Measurements from ENCODE around the gene VWA7.
A peak's percentile ranks its signal among the peaks of the same experiment; 100 is the strongest.
"Not testable (repeated sequence)": the region's sequence is repeated elsewhere in the genome, so short reads cannot be mapped to it uniquely, and the experiment has no call there.

VWA7 gene

DNA sequence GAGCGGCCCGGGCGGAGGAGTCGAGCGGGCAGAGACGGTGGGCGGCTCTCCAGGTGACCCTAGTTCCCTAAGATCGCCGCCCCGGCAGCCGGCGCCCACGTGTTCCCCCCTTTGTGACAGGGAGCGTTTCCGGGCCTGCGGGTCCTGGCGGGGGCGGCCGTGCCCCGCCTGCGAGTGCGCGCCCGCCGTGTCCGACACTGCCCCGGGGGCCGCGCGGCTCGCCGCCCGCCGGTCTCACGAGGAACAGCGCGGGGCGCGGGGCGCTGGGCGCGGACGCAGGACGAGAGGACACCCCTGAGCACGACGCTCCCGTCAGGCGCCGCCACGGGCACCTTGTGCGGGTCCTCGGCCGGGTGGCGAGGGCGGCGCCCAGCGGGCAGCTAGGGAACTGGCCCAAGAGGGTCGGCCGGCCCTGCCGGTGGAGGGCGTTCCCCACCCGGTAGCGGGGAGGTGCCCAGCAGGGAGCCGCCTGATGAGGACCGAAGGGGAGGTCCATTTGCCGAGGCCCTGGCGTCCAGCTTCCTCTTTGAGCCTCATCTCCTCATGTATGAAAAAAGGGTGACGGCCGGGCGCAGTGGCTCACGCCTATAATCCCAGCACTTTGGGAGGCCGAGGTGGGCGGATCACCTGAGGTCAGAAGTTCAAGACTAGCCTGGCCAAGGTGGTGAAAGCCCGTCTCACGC is 18.6 kb upstream of the VWA7 start, which contains the start of gene VARS1:
VARS1 (minus strand) TSS at position 137 of the 683 bp plus-strand sequence. CDS start 535 bp downstream, outside the sequence.
- peak; percentile 58 for TF ChIP-seq CTCF (IDR thresholded peaks at IDR 0.05; ENCODE audit: low read depth, low read length)
- peak; percentile 90 to 94 for DNase-seq (ENCODE audit: low read depth in 2 of 2)
- H3K4me3 ChIP-seq (replicated peaks in 1 of 2; ENCODE audit: low read depth in 2 of 2, low read length in 2 of 2), result peak within 1 kb of the TSS; percentile 85 to 86

DNA sequence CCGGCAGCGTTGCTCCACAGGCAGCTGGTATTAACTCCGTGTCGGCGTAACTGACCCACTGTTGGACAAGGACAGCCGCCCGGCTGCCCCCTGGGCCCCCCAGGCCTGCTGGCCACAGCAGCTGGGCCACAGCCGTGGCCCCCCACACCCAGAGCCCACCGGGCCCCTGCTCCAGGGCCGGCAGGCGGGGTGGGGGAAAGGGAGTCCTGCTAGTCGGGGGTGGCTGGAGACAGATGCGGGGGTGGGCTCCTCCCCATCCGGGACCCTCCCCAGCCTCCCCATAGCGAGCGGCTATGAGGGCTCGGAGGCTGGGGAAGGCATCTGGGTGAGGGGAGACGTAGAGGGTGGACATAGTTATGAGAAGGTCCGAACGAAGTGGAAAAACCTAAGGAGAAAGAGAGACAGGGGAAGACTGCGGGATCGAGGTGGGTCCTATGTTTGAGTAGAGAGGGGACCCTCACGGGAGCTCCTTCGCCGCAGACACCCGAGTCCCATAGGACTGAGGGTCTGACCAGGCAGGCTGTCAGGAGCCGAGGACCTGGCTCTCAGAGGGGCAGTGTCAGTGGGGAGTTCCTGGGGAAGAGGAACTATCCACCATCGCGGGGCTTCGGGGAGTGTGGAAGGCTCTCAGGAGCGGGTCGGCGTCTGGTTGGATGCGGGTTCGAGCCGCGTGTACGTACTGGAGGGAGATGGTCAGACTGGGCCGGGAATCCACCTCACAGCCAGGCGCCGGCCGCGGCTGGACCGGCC is 17.9 kb upstream of the VWA7 start:
- peak overlapping the region; percentile 85 to 86 for H3K4me3 ChIP-seq (replicated peaks in 1 of 2; ENCODE audit: low read depth in 2 of 2, low read length in 2 of 2)
- TF ChIP-seq CTCF (IDR thresholded peaks at IDR 0.05; ENCODE audit: low read depth, low read length), result no peak
- DNase-seq (ENCODE audit: low read depth in 2 of 2), result peak in 1 of 2 donors; percentile 7

GRCh38 chr6:31794294-31794865 is 17.3 kb upstream of the VWA7 start:
- H3K4me3 ChIP-seq (replicated peaks in 1 of 2; ENCODE audit: low read depth in 2 of 2, low read length in 2 of 2), result peak overlapping the region; percentile 85 to 86
- no peak for TF ChIP-seq CTCF (IDR thresholded peaks at IDR 0.05; ENCODE audit: low read depth, low read length)
- peak; percentile 43 to 51 for DNase-seq (ENCODE audit: low read depth in 2 of 2)

DNA sequence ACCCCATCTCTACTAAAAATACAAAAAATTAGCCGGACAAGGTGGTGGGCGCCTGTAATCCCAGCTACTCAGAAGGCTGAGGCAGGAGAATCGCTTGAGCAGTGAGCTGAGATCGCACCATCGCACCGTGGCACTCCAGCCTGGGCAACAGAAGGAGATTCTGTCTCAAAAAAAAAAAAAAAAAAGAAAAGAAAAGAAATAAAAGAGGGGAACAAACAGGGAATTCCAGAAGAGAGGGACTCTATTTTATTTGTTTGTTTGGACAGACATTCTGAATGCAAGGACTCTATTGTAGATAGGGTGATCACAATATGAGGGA is 16.8 kb upstream of the VWA7 start:
- not testable (repeated sequence) for DNase-seq (ENCODE audit: low read depth in 2 of 2)
- H3K4me3 ChIP-seq (replicated peaks in 1 of 2; ENCODE audit: low read depth in 2 of 2, low read length in 2 of 2), result peak overlapping the region in 1 of 2 donors; percentile 86

GRCh38 chr6:31792761-31793171 is 15.6 kb upstream of the VWA7 start:
- peak; percentile 11 to 68 for DNase-seq (ENCODE audit: low read depth in 2 of 2)
- no peak for TF ChIP-seq CTCF (IDR thresholded peaks at IDR 0.05; ENCODE audit: low read depth, low read length)
- H3K4me3 ChIP-seq (replicated peaks in 1 of 2; ENCODE audit: low read depth in 2 of 2, low read length in 2 of 2), result no peak overlapping the region

- no peak for TF ChIP-seq CTCF (IDR thresholded peaks at IDR 0.05; ENCODE audit: low read depth, low read length)
- DNase-seq (ENCODE audit: low read depth in 2 of 2), result no peak
Measured at GRCh38 chr6:31792090-31792374, 14.9 kb upstream of the VWA7 start.

GRCh38 chr6:31791324-31792089 is 14.4 kb upstream of the VWA7 start:
- no peak overlapping the region for H3K4me3 ChIP-seq (replicated peaks in 1 of 2; ENCODE audit: low read depth in 2 of 2, low read length in 2 of 2)
- peak; percentile 68 for TF ChIP-seq CTCF (IDR thresholded peaks at IDR 0.05; ENCODE audit: low read depth, low read length)

More at GRCh38 chr6:31792090-31792374, 14.9 kb upstream of the VWA7 start:
- no peak overlapping the region for H3K4me3 ChIP-seq (replicated peaks in 1 of 2; ENCODE audit: low read depth in 2 of 2, low read length in 2 of 2)

More at GRCh38 chr6:31791324-31792089, 14.4 kb upstream of the VWA7 start:
- DNase-seq (ENCODE audit: low read depth in 2 of 2), result peak; percentile 54 to 63

Measured in cardiac fibroblast (primary cell).